Esophagus squamous epithelium (tissue), 5 donors: Measurements from ENCODE around the gene VIT. TPM values are rescaled to one million over a fixed set of nuclear protein-coding genes. Genes with fewer than 3 reads are reported as not detected.
A peak's percentile ranks its signal among the peaks of the same experiment; 100 is the strongest.

Experiments used
- DNase-seq: peaks from one replicate; lab custom pipeline; 2025; lab: John Stamatoyannopoulos, UW
- H3K27ac ChIP-seq, 4 donors: fragments of 200-600 bp; sonication (generic); one replicate each; pipeline ENCODE4 v1.5.1; 2016 to 2019; ENCODE audit warnings: mild to moderate bottlenecking in 1 of 4
- H3K27me3 ChIP-seq, 4 donors: fragments of 200-600 bp; sonication (generic); 1 replicate in 3 of 4; 2 replicates in 1 of 4; pipeline versions ENCODE4 v1.5.1 to v1.6.0; 2017 to 2021; ENCODE audit warnings: antibody characterized with exemption in 1 of 4
- H3K36me3 ChIP-seq, 3 donors: fragments of 200-600 bp; sonication (generic); one replicate each; pipeline ENCODE4 v1.5.1; 2016 to 2019
- H3K4me1 ChIP-seq, 3 donors: fragments of 200-600 bp; sonication (generic); one replicate each; pipeline ENCODE4 v1.5.1; 2017 to 2019
- H3K4me3 ChIP-seq, 4 donors: fragments of 200-600 bp; sonication (generic); 1 replicate in 3 of 4; 2 replicates in 1 of 4; pipeline ENCODE4 v1.5.1; 2016 to 2019; ENCODE audit warnings: mild to moderate bottlenecking in 2 of 4, moderate library complexity in 1 of 4
- H3K9me3 ChIP-seq, 3 donors: fragments of 200-600 bp; sonication (generic); one replicate each; pipeline ENCODE4 v1.5.1; 2016 to 2019
- CTCF ChIP-seq, 6 experiments: fragments of 450-650 bp in 4 of 6; fragments of 200-600 bp in 2 of 6; sonication (generic) in 2 of 6; IDR thresholded peaks; one replicate each; pipeline ENCODE4 v1.5.1; 2016 to 2019; ENCODE audit warnings: antibody characterized with exemption in 6 of 6, mild to moderate bottlenecking in 4 of 6, moderate library complexity in 4 of 6
- POLR2A ChIP-seq, 4 donors: fragments of 450-650 bp; IDR thresholded peaks; one replicate each; pipeline ENCODE4 v1.6.1; 2017; ENCODE audit warnings: antibody characterized with exemption in 4 of 4, mild to moderate bottlenecking in 4 of 4, moderate library complexity in 3 of 4
- WGBS, 2 donors: methylation state at CpG; one replicate each; pipeline ENCODE4 v1.1.5; 2018; 5-methylcytosine and 5-hydroxymethylcytosine counted together
- intact Hi-C: fragments of 100-400 bp; cut with DNase I; formaldehyde crosslinking; loops from one replicate; pipeline ENCODE4 v1.15.0; 2022
- total RNA-seq, 4 donors: library from RNA; depleted of rRNA; stranded (reverse); fragments of >200 nt; gene quantifications; one replicate each; pipeline ENCODE4 v1.1.0, GENCODE V29; 2016
- donor health status: DM: yes; HTN: yes; CAD: no.

Gene VIT
- total RNA-seq, 4 donors from 2014 or later: 2.9 to 36.8 (median 10.6) TPM

- intact Hi-C loops: no loop called here
- no peak for TF ChIP-seq POLR2A (IDR thresholded peaks at IDR 0.05)
- TF ChIP-seq CTCF (IDR thresholded peaks at IDR 0.05): no peak
- Histone ChIP-seq H3K27me3 (no peaks in the 10 kb centered on the region), H3K9me3 (no peaks in the 10 kb centered on the region), H3K4me1 (no peaks in the 10 kb centered on the region), H3K27ac (no peak overlapping the region), H3K4me3 (no peak overlapping the region), H3K36me3 (no peaks in the 10 kb centered on the region)
- DNase-seq: no peak
- 59 to 70% methylated on average over 5 to 6 of the region's 6 CpGs for WGBS, 2 donors
Observed at GRCh38 chr2:36670881-36671595, 25.5 kb upstream of the VIT start.

GRCh38 chr2:36671731-36672130, 24.8 kb upstream of the VIT start:
- 75 to 83% methylated on average over 2 of the region's 2 CpGs for WGBS, 2 donors
- Histone ChIP-seq H3K36me3 (no peaks in the 10 kb centered on the region), H3K27me3 (no peaks in the 10 kb centered on the region), H3K4me3 (no peak overlapping the region), H3K4me1 (no peaks in the 10 kb centered on the region), H3K27ac (no peak overlapping the region), H3K9me3 (no peaks in the 10 kb centered on the region)
- no peak for DNase-seq
- intact Hi-C loops: no loop called here
- TF ChIP-seq POLR2A (IDR thresholded peaks at IDR 0.05): no peak
- TF ChIP-seq CTCF (IDR thresholded peaks at IDR 0.05): no peak

GRCh38 chr2:36672199-36672598, 24.3 kb upstream of the VIT start:
- WGBS, 2 donors: 46 to 49% methylated on average over 1 of the region's 1 CpG
- Histone ChIP-seq H3K4me3 (no peak overlapping the region), H3K36me3 (no peaks in the 10 kb centered on the region), H3K4me1 (no peaks in the 10 kb centered on the region), H3K27ac (no peak overlapping the region), H3K27me3 (no peaks in the 10 kb centered on the region), H3K9me3 (no peaks in the 10 kb centered on the region)
- intact Hi-C loops: no loop called here
- TF ChIP-seq CTCF (IDR thresholded peaks at IDR 0.05) (peak in 4 of 6 experiments; percentile 25 to 48 (median 41)), POLR2A (IDR thresholded peaks at IDR 0.05) (no peak)
- no peak for DNase-seq

GRCh38 chr2:36675579-36676282, 20.8 kb upstream of the VIT start:
- no peaks in the 10 kb centered on the region for H3K4me1 ChIP-seq
- intact Hi-C loops: no loop called here
- TF ChIP-seq CTCF (IDR thresholded peaks at IDR 0.05) (no peak), POLR2A (IDR thresholded peaks at IDR 0.05) (no peak)
- H3K36me3 ChIP-seq: no peaks in the 10 kb centered on the region
- H3K4me3 ChIP-seq: no peak overlapping the region
- H3K27me3 ChIP-seq: no peaks in the 10 kb centered on the region
- no peak overlapping the region for H3K27ac ChIP-seq
- no peak for DNase-seq
- H3K9me3 ChIP-seq: no peaks in the 10 kb centered on the region

GRCh38 chr2:36676364-36676763, 20.1 kb upstream of the VIT start:
- H3K9me3 ChIP-seq: no peaks in the 10 kb centered on the region
- H3K27me3 ChIP-seq: no peaks in the 10 kb centered on the region
- no peak for DNase-seq
- H3K4me1 ChIP-seq: no peaks in the 10 kb centered on the region
- H3K4me3 ChIP-seq: no peak overlapping the region
- 43 to 44% methylated on average over 1 of the region's 1 CpG for WGBS, 2 donors
- no peak overlapping the region for H3K27ac ChIP-seq
- intact Hi-C loops: no loop called here
- TF ChIP-seq CTCF (IDR thresholded peaks at IDR 0.05): no peak
- no peak for TF ChIP-seq POLR2A (IDR thresholded peaks at IDR 0.05)
- no peaks in the 10 kb centered on the region for H3K36me3 ChIP-seq
